Mesenchymal stem cell (in vitro differentiated cells and primary cell): ENCODE results near the gene ETV6.

Experiments used
- DNase-seq: peaks from one replicate; pipeline ENCODE4 v3.0.0-alpha.2; 2013
- H2AFZ ChIP-seq: one replicate; pipeline ENCODE4 v1.6.1; 2013; ENCODE audit warnings: low read depth, mild to moderate bottlenecking, control low read depth, inconsistent platforms, low read length, moderate library complexity
- H2AK5ac ChIP-seq: 2 replicates; pipeline ENCODE4 v1.6.1; 2013; ENCODE audit warnings: low read length, moderate library complexity, mild to moderate bottlenecking, inconsistent platforms; ENCODE audit not compliant: severe bottlenecking
- H2BK120ac ChIP-seq: one replicate; pipeline ENCODE4 v1.6.1; 2013; ENCODE audit warnings: low read depth, mild to moderate bottlenecking, inconsistent platforms, low read length, moderate library complexity
- H2BK12ac ChIP-seq, 2 experiments: one replicate each; pipeline ENCODE4 v1.6.1; 2013; ENCODE audit warnings: inconsistent platforms in 2 of 2, low read length in 2 of 2, mild to moderate bottlenecking in 2 of 2, moderate library complexity in 2 of 2, control low read depth in 1 of 2
- H2BK15ac ChIP-seq: one replicate; pipeline ENCODE4 v1.6.1; 2013; ENCODE audit warnings: mild to moderate bottlenecking, low read depth, inconsistent platforms; ENCODE audit not compliant: poor library complexity, severe bottlenecking
- H2BK5ac ChIP-seq: 2 replicates; pipeline ENCODE4 v1.6.1; 2013; ENCODE audit warnings: low read depth, mild to moderate bottlenecking, low read length, control low read depth, inconsistent platforms; ENCODE audit not compliant: poor library complexity, severe bottlenecking
- H3K14ac ChIP-seq, 2 experiments: one replicate each; pipeline ENCODE4 v1.6.1; 2013; ENCODE audit warnings: inconsistent platforms in 2 of 2, low read length in 2 of 2, control low read depth in 1 of 2, mild to moderate bottlenecking in 1 of 2, moderate library complexity in 1 of 2
- H3K18ac ChIP-seq, 2 experiments: one replicate each; pipeline ENCODE4 v1.6.1; 2013; ENCODE audit warnings: inconsistent platforms in 2 of 2, low read length in 2 of 2, control low read depth in 1 of 2, low read depth in 1 of 2, mild to moderate bottlenecking in 1 of 2
- H3K23ac ChIP-seq, 2 experiments: one replicate each; pipeline ENCODE4 v1.6.1; 2013; ENCODE audit warnings: inconsistent platforms in 2 of 2, low read length in 2 of 2, mild to moderate bottlenecking in 2 of 2, moderate library complexity in 2 of 2, control low read depth in 1 of 2
- H3K27ac ChIP-seq: 2 replicates; pipeline ENCODE4 v1.5.1; 2013; ENCODE audit warnings: mild to moderate bottlenecking, moderate library complexity, low read length, control low read depth, inconsistent platforms; ENCODE audit not compliant: poor library complexity, severe bottlenecking
- H3K27me3 ChIP-seq, 2 experiments: 2 replicates each; pipeline versions ENCODE4 v1.6.1 to v1.7.0; 2013; ENCODE audit warnings: low read length in 2 of 2, mild to moderate bottlenecking in 2 of 2, moderate library complexity in 2 of 2, control low read depth in 1 of 2, inconsistent platforms in 1 of 2; ENCODE audit not compliant: control insufficient read depth in 1 of 2, insufficient read depth in 1 of 2
- H3K36me3 ChIP-seq, 2 experiments: 2 replicates each; pipeline versions ENCODE4 v1.6.1 to v1.7.0; 2013; ENCODE audit warnings: low read length in 2 of 2, control low read depth in 1 of 2, inconsistent platforms in 1 of 2, low read depth in 1 of 2, mild to moderate bottlenecking in 1 of 2; ENCODE audit not compliant: insufficient read depth in 2 of 2, control insufficient read depth in 1 of 2
- H3K4ac ChIP-seq, 2 experiments: one replicate each; pipeline ENCODE4 v1.6.1; 2013; ENCODE audit warnings: inconsistent platforms in 2 of 2, low read length in 2 of 2, mild to moderate bottlenecking in 2 of 2, moderate library complexity in 2 of 2, control low read depth in 1 of 2, low read depth in 1 of 2
- H3K4me1 ChIP-seq: 2 replicates; pipeline ENCODE4 v1.6.1; 2013; ENCODE audit warnings: low read depth, low read length, control low read depth; ENCODE audit not compliant: control insufficient read depth, insufficient read depth
- H3K4me2 ChIP-seq: 2 replicates; pipeline ENCODE4 v1.6.1; 2013; ENCODE audit warnings: low read length, mild to moderate bottlenecking, inconsistent platforms; ENCODE audit not compliant: poor library complexity, severe bottlenecking
- H3K4me3 ChIP-seq, 2 experiments: 2 replicates each; pipeline versions ENCODE4 v1.5.1 to v1.7.0; 2013; ENCODE audit warnings: low read length in 2 of 2, mild to moderate bottlenecking in 2 of 2, control low read depth in 1 of 2, low read depth in 1 of 2; ENCODE audit not compliant: insufficient read depth in 1 of 2
- H3K79me1 ChIP-seq: replicated peaks from 2 replicates; pipeline ENCODE4 v1.6.1; 2013; ENCODE audit warnings: mild to moderate bottlenecking, control low read depth, low read length, inconsistent platforms; ENCODE audit not compliant: poor library complexity, severe bottlenecking
- H3K9ac ChIP-seq: 2 replicates; pipeline ENCODE4 v1.7.0; 2013; ENCODE audit warnings: mild to moderate bottlenecking, low read length, moderate library complexity
- H3K9me3 ChIP-seq: 2 replicates; pipeline ENCODE4 v1.7.0; 2013; ENCODE audit warnings: mild to moderate bottlenecking, low read length; ENCODE audit not compliant: control insufficient read depth
- H4K8ac ChIP-seq: one replicate; pipeline ENCODE4 v1.6.1; 2013; ENCODE audit warnings: inconsistent platforms, mild to moderate bottlenecking, low read length, moderate library complexity
- H4K91ac ChIP-seq: one replicate; pipeline ENCODE4 v1.6.1; 2013; ENCODE audit warnings: mild to moderate bottlenecking, low read length, inconsistent platforms
- WGBS: methylation state at CpG from one replicate; pipeline ENCODE4 v1.1.7; 2013; ENCODE audit warnings: mixed read lengths; 5-methylcytosine and 5-hydroxymethylcytosine counted together

ETV6 gene

GRCh38 chr12:11666131-11667050, 16.9 kb downstream of the ETV6 start:
- H2BK120ac ChIP-seq = no peak overlapping the region
- H3K4me1 ChIP-seq = peaks cover 6% of the 10 kb centered on the region
- no peak overlapping the region for H4K91ac ChIP-seq
- H3K14ac ChIP-seq = no peak overlapping the region
- no peak overlapping the region for H4K8ac ChIP-seq
- no peaks in the 10 kb centered on the region for H3K27me3 ChIP-seq
- peaks cover 0 to 10% of the 10 kb centered on the region in 2 experiments for H3K36me3 ChIP-seq
- no peak overlapping the region for H2BK5ac ChIP-seq
- no peak overlapping the region for H3K4me3 ChIP-seq
- no peak overlapping the region for H2AK5ac ChIP-seq
- H2BK12ac ChIP-seq = no peak overlapping the region
- no peak overlapping the region for H3K27ac ChIP-seq
- no peak overlapping the region for H2AFZ ChIP-seq
- no peak for DNase-seq
- no peak overlapping the region for H3K4ac ChIP-seq
- peaks cover 7% of the 10 kb centered on the region for H3K79me1 ChIP-seq
- peak overlapping the region in 1 of 2 experiments; percentile 17 for H3K23ac ChIP-seq
- no peak overlapping the region for H3K18ac ChIP-seq
- no peak overlapping the region for H3K9ac ChIP-seq
- no peaks in the 10 kb centered on the region for H3K9me3 ChIP-seq
- 91% methylated on average over 13 of the region's 13 CpGs for WGBS
- H2BK15ac ChIP-seq = no peak overlapping the region
- no peak overlapping the region for H3K4me2 ChIP-seq

GRCh38 chr12:11667171-11667570, 17.7 kb downstream of the ETV6 start:
- H2BK15ac ChIP-seq = no peak overlapping the region
- H2AK5ac ChIP-seq = no peak overlapping the region
- H3K27me3 ChIP-seq = no peaks in the 10 kb centered on the region
- H2AFZ ChIP-seq = no peak overlapping the region
- no peaks in the 10 kb centered on the region for H3K9me3 ChIP-seq
- peaks cover 9% of the 10 kb centered on the region for H3K79me1 ChIP-seq
- no peak overlapping the region for H3K9ac ChIP-seq
- no peak overlapping the region for H2BK5ac ChIP-seq
- H3K27ac ChIP-seq = no peak overlapping the region
- H3K14ac ChIP-seq = no peak overlapping the region
- H3K4ac ChIP-seq = no peak overlapping the region
- H4K8ac ChIP-seq = no peak overlapping the region
- H2BK120ac ChIP-seq = no peak overlapping the region
- no peak overlapping the region for H3K23ac ChIP-seq
- no peak overlapping the region for H3K4me2 ChIP-seq
- no peak overlapping the region for H3K4me3 ChIP-seq
- H3K36me3 ChIP-seq = peaks cover 0 to 4% of the 10 kb centered on the region in 2 experiments
- H2BK12ac ChIP-seq = no peak overlapping the region
- WGBS = 99% methylated on average over 3 of the region's 5 CpGs
- H4K91ac ChIP-seq = no peak overlapping the region
- no peak overlapping the region for H3K18ac ChIP-seq
- H3K4me1 ChIP-seq = peaks cover 4% of the 10 kb centered on the region
- DNase-seq = no peak

- peaks cover 0 to 4% of the 10 kb centered on the region in 2 experiments for H3K36me3 ChIP-seq
- H2BK12ac ChIP-seq = no peak overlapping the region
- no peak overlapping the region for H3K4me3 ChIP-seq
- no peak overlapping the region for H2BK15ac ChIP-seq
- H3K18ac ChIP-seq = no peak overlapping the region
- no peak overlapping the region for H2AFZ ChIP-seq
- 85% methylated on average over 6 of the region's 6 CpGs for WGBS
- H3K4ac ChIP-seq = no peak overlapping the region
- H4K91ac ChIP-seq = no peak overlapping the region
- peaks cover 15% of the 10 kb centered on the region for H3K79me1 ChIP-seq
- no peak overlapping the region for H3K9ac ChIP-seq
- H3K27me3 ChIP-seq = no peaks in the 10 kb centered on the region
- no peak overlapping the region for H4K8ac ChIP-seq
- peaks cover 2% of the 10 kb centered on the region for H3K4me1 ChIP-seq
- H3K14ac ChIP-seq = no peak overlapping the region
- H2BK5ac ChIP-seq = no peak overlapping the region
- DNase-seq = no peak
- no peak overlapping the region for H3K27ac ChIP-seq
- no peak overlapping the region for H2BK120ac ChIP-seq
- no peak overlapping the region for H2AK5ac ChIP-seq
- no peak overlapping the region for H3K23ac ChIP-seq
- no peak overlapping the region for H3K4me2 ChIP-seq
- no peaks in the 10 kb centered on the region for H3K9me3 ChIP-seq
These were observed 19.1 kb downstream of the ETV6 start for GRCh38 chr12:11668611-11669010.

DNA sequence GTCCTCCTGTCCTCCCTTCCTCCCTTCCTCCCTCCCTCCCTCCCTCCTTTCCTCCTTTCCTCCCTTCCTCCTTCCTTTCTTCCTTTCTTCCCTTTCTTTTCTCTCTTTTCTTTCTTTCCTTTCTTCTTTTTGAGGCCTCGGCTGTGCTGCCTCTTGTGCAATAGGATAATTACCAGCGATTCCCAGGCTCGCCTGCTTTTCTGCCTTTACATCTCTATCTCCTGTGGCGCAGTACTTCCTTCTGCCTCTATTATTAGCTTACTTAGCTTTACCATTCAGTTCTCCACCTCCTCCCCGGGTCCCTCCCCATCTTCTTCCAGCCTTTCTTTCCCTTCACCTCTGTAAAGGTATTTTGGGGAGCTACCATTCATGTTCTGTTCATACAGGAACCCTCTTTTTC, 19.9 kb downstream of the ETV6 start:
- Histone ChIP-seq H4K91ac (no peak overlapping the region), H2BK15ac (no peak overlapping the region), H3K36me3 (peaks cover 0 to 4% of the 10 kb centered on the region in 2 experiments), H3K27me3 (no peaks in the 10 kb centered on the region), H3K14ac (no peak overlapping the region), H3K9me3 (no peaks in the 10 kb centered on the region), H2AFZ (no peak overlapping the region), H3K18ac (no peak overlapping the region), H3K4me3 (no peak overlapping the region), H2BK5ac (no peak overlapping the region), H2BK120ac (no peak overlapping the region), H3K27ac (no peak overlapping the region), H3K4me1 (peaks cover 4% of the 10 kb centered on the region), H3K79me1 (peaks cover 15% of the 10 kb centered on the region), H2AK5ac (no peak overlapping the region), H3K9ac (no peak overlapping the region), H3K4me2 (no peak overlapping the region), H2BK12ac (no peak overlapping the region), H3K4ac (no peak overlapping the region), H3K23ac (no peak overlapping the region), H4K8ac (no peak overlapping the region)
- 87% methylated on average over 5 of the region's 5 CpGs for WGBS
- no peak for DNase-seq
